ENCODE data around the gene ITIH3.

ITIH3 gene

DNA sequence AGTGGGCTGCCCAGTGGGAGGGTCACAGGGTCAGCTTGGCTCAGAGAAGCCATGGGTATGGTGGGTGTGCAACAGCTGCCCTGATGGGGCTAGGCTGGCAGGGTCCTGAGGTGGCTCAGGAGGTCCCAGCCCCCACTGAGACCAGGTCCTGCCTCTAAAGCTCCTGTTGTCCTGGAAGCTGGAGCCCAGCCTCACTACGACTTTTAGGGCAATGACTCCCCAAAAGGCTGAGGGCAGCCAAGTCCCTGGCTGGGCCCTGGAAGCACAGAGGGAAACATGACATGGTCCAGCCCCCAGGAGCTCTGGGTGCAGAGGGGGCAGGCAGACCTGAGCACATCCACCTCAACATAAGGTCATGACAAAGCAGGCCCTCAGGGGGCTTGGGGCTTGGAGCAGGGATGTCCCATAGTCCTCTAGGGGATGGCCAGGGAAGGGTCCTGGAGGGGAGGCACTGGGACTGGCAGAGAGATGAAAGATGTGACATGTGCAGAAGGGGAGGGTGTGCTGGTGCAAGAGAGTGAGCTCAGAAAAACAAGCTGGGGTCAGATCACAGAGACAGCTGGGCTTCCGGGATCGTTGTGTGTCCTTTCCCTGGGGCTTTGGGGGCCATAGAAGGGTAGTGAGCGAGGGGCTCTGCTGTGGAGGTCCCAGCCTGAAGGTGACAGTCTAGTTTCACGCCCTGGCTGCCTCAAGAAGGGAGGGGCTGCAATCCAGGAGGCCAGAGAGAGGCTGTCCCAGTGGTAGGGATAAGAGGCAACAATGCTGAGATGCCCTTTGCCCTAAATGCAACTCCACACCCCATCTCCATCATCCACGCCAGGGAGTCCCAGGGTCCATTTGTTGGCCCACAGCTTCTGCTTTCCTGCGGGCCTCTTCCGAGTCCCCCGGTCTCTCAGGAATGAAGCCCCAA, 639 bp upstream of the ITIH3 start:
- no peak for DNase-seq (ENCODE audit: low spot score)

DNA sequence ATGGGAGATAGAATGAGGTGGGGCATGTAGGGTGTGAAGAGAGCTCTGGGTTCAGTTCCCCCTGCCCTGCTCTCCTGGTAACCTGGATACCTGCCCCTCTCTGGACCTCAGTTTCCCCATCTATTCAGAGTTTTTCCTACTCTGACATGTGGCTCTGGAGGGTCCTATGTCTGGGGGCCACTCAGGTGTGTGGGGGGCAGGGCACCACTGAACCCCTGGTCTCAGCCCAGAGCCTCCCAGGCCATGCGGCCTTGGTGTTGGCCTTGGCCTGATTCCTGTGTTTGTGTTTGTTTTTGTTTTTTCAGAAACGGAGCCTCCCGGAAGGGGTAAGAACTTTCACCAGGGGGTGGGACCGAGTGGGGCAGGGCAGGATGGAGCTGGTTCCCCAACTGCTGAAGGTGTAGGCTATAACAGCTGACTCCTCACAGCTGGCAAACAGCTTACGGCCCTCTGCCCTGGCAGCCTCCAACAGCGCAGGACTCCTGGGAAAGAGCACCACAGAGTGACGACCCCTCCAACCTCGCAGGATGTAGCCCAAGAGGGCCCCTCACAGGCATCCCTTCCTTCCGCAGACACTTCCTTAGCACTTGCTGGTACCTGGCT, 803 bp downstream of the ITIH3 start:
- no peak for DNase-seq (ENCODE audit: low spot score)

GRCh38 chr3:52796411-52796810, 1.8 kb downstream of the ITIH3 start:
- no peak for DNase-seq (ENCODE audit: low spot score)

GRCh38 chr3:52798376-52798977, 3.9 kb downstream of the ITIH3 start:
- DNase-seq (ENCODE audit: low spot score) = no peak

- peak; percentile 45 for DNase-seq (ENCODE audit: low spot score)
Observed at GRCh38 chr3:52798978-52799476, 4.4 kb downstream of the ITIH3 start.

- DNase-seq (ENCODE audit: low spot score) = no peak
Observed at GRCh38 chr3:52800079-52800478, 5.5 kb downstream of the ITIH3 start.

DNA sequence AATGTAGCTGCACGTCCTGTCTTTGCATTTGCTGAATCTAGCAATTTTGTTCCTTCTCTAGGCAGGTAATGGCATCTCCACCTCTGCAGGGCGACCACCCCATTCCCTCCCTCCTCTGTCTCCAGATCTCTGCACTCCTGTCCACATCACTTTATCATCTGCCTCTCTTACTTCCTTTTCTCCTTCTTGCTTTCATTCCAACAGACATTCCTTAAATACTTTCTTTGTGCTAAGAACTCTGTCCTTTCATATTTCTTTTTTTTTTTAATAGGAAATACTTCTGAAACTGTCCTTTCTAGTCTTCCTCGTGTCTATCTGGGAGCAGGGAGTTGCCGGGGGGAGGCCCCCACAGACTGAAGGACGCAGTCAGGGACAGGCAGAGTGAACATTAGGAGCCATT, 7.2 kb downstream of the ITIH3 start:
- DNase-seq (ENCODE audit: low spot score) = no peak

- DNase-seq (ENCODE audit: low spot score) = no peak
Observed at GRCh38 chr3:52805270-52806039, 10.9 kb downstream of the ITIH3 start.

- no peak for DNase-seq (ENCODE audit: low spot score)
Observed at GRCh38 chr3:52809149-52809548, 14.6 kb downstream of the ITIH3 start.

DNA sequence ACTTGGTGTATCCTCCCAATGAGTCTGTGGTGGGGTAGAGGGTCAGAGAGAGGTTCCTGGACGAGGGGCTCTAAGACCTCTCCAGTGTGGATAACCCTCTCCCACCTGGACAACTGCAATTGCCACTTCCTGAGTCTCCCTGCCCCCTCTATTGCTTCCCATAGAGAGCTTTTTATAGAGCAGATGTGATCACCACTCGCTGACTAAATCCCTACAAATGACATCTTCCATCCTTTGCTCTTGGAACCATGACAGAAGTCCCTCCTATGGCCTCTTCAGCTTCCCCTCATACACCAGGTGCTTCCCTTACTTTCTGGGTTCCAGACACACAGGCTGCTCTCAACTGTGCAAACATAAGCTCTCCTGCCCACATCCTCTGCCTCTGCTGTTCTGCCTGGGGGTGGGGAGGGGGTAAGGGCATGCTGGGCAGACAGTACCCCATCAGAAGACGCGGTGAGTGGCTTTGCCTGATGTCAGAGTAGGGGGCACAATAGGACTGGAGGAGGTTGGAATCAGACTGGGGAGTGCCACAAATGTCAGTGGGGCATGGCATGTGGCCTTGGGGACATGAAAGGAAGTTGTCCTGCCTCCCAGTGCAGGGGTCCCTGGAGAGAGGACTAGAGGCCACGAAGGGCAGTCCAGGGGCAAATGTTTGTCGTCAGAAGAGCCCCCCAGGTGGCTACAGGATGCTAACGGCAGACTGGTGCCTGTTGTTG, 15.2 kb downstream of the ITIH3 start:
- DNase-seq (ENCODE audit: low spot score) = no peak

- DNase-seq (ENCODE audit: low spot score) = no peak
Observed at GRCh38 chr3:52810923-52811322, 16.3 kb downstream of the ITIH3 start.

- no peak for DNase-seq (ENCODE audit: low spot score)
Observed at GRCh38 chr3:52811452-52812011, 16.9 kb downstream of the ITIH3 start.

- no peak for DNase-seq (ENCODE audit: low spot score)
Observed at GRCh38 chr3:52813810-52814209, 19.2 kb downstream of the ITIH3 start.

DNA sequence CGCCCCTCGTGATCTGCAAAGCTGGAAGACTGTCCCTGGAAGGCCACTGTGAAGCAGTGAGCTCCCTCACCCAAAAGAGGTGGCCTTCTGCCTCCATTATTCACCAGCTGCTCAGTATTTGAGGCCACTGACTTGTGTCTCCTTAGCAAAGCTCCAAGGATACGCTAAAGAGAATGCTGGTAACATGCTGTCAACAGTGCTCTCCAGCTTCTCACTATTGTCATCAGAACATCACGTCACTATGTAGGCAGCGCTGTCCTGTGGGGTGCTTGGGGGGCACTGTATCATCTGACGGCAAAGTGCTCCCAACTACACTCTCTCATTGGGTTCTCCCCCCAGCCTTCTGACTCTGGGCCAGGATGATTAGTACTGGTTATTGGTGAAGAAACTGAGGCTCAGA, 21.6 kb downstream of the ITIH3 start:
- DNase-seq (ENCODE audit: low spot score) = no peak

GRCh38 chr3:52816654-52817053, 22.1 kb downstream of the ITIH3 start:
- DNase-seq (ENCODE audit: low spot score) = no peak

DNA sequence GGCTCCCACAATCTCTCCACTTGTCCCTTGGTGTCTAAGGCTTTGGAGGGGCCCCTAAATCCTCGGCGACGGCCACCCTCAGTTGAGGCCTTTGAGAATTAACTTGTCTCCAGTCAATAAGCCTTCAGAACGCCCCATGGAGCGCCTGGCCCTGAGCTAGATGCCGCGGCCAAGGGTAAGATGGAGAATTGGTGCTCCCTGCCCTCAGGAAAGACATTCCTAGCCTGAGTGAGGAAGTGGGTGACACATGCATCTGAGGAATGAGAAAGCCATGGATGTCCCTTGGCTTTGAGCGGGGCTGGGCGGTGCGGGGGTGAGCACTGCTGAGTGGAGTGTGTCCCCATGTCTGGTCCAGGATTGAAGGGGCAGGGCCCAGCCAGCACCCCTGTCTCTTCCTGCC, 22.6 kb downstream of the ITIH3 start:
- no peak for DNase-seq (ENCODE audit: low spot score)

- DNase-seq (ENCODE audit: low spot score) = no peak
Observed at GRCh38 chr3:52817860-52818259, 23.3 kb downstream of the ITIH3 start.

GRCh38 chr3:52819936-52820335, 25.3 kb downstream of the ITIH3 start:
- DNase-seq (ENCODE audit: low spot score) = no peak

DNA sequence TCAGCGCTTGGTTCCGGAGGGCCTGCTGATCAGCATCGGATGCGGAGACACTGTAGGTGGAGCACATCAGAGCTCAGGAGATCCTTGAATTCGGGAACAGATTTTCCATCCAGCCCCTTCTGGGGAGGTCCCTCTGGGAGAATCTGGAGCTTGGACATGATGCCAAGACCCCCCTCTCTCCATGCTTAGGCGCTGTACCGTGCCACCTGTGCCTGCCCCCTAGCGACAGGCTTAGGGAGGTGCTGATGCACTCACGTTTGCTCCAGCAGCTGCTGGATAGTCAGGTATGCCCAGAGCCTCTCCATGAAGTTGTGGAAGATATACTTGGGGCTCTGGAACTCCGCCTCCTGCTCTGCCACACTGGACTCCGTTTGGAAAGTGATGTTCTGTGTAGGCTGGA, 26.1 kb downstream of the ITIH3 start:
- no peak for DNase-seq (ENCODE audit: low spot score)

DNA sequence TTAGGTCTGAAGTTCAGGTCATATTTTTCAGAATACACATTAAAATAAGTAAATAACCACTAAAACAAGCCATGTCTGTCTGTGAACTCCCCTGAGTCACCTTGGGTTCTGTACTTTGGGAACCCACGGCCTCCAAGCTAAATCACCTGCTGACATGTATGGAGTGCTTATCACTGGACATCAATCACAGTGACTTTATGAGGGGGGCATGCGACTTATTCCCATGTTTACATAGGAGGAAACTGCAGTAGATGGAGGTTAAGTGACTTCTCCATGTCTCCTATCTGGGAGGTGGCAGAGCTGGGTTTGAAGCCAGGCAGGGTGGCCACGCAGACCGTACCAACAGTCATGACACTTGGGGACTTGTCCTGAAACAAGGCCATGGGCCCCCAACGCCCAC, 27.8 kb downstream of the ITIH3 start:
- DNase-seq (ENCODE audit: low spot score) = no peak

GRCh38 chr3:52824037-52824436, 29.4 kb downstream of the ITIH3 start:
- DNase-seq (ENCODE audit: low spot score) = no peak

Data from COLO829 (cell line).